GM18951 (cell line): ENCODE data around the gene TSPAN32.

Experiments used
- POLR2A ChIP-seq: IDR thresholded peaks from 4 replicates; pipeline ENCODE4 v1.6.1; 2011; ENCODE audit warnings: mild to moderate bottlenecking; ENCODE audit not compliant: insufficient read length, insufficient read depth; ENCODE audit errors: extremely low read depth
- in situ Hi-C: fragments of 300-500 bp; cut with MboI; formaldehyde crosslinking; loops from one replicate; pipeline ENCODE4 v1.12.0; 2022; ENCODE audit warnings: low sequenced_read_pairs, mixed read lengths, inconsistent platforms; ENCODE audit not compliant: unreplicated experiment

Gene TSPAN32

DNA sequence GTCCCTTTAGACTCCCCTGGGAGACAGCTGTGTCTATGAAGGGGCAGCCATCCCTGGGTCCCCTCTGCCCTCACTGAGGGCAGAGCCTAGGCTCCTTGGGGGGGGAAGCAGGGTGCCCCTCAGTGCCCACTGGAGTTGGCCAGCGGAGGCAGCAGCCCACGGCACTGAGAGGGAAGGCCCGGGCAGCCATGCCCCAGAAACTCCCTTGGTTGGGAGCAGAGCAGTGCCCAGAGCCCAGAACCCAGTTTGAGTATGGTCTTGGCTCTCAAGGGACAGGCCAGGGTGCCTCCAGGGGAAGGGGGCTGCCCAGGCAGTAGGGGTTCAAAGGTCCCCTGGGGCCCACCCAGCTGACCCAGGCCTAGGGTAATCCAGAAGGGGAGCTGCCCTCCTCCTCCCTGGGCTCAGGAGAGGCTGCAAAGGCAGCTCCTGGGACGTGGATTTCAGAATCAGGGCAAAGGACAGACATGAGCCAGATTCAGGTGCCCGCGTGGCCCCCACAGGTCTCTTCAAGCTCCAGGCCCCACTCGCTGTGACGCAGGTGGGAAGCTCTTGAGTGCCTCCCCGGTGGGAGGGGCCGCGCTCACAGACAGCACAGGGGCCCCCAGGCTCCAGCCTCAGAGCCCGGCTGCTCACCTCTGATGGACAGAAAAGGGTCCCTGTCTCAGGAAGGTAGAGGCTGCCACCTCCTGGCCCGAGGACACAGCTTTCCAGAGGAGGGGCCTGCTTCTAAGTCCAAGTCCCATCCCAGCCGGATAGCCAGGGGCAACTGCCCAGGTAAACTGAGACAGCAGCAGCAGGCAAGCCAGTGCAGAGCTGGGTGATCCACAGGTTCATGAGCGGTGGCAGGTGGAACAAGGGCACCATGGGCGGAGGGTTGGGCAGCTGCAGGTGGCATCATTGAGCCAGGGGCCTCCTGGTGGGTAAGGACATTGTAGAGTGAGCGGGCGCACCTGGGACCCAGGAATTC, 2.7 kb upstream of the TSPAN32 start:
- TF ChIP-seq POLR2A: no peak
- in situ Hi-C loops: no loop called here

DNA sequence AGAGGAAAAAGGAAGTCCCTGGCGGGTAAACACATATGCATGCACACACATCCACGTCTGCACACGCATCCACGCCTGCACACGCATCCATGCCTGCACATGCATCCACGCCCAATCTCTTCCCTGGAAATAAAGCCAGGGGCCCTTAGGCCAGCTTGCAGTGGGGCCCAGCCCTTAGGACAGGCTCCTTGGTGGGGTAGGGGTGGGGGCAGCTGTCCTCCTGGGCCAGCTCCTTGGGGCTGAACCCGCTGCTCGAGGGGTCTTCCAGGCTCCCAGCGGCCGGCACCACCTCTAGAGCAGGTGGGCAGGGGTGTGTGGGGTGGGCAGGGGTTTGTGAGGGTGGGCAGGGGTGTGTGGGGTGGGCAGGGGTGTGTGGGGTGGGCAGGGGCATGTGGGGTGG, 2.0 kb upstream of the TSPAN32 start:
- in situ Hi-C loops: no loop called here
- TF ChIP-seq POLR2A: no peak

DNA sequence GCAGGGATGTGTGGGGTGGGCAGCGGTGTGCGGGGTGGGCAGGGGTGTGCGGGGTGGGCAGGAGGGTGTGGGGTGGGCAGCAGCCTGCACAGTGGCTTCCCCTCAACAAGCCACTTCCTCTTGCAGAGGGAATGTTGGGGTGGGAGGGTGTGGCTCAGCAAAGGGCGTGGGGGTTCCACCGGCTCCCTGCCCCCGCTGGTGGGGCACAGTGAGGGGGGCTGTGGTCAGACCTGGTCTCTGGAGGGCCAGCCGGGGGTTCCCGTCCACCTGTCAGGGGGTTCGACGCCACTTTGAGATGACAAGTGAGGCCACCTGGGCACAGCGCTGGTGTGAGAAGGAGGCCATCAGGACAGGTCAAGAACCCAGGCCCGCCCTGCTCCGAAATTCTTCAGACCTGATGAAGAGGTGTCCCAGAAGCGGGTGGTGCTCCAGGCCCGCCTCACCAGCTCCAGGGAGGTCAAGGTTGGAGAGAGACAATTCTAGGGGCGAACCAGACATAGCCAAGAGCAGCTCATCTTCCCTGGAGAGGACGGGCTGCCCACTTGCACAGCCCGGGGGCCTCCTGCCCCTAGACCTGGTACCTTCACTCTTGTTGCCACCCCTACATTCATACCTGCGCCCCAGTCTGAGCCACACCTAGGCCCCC, 1.4 kb upstream of the TSPAN32 start:
- in situ Hi-C loops: no loop called here
- TF ChIP-seq POLR2A: no peak

DNA sequence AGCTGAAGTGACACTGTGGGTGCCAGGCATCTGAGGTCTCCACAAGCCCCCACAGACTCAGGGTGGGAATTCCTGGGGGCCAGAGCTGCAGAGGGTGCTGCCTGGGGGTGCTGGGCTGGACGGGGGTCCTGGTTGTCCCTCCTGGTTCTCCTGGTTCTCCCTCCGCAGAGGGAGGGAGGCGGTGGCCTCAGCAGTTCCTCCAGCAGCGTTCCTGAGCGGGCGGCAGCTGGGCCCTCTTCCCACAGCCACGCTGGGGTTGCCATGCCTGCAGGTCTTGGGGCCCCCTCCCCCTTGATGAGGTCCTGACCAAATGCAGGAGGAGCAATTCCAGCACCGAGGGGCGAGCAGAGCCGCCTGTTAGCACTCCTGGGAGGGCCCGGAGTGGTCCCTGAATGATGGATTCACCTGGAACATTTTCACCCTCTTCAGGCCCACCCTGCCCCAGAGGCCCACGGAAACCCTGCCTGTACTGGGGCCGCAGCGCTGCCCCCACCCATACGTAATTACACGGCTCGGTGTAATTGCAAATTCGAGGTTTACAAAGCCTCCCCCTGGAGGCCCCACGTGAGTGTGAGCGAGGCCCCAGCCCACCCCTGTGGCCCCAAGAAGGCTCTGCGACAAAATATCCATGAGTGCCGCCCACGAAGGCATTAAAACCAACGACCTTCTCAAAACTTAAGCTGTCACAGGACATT, 730 bp upstream of the TSPAN32 start:
- in situ Hi-C loops: no loop called here
- no peak for TF ChIP-seq POLR2A

DNA sequence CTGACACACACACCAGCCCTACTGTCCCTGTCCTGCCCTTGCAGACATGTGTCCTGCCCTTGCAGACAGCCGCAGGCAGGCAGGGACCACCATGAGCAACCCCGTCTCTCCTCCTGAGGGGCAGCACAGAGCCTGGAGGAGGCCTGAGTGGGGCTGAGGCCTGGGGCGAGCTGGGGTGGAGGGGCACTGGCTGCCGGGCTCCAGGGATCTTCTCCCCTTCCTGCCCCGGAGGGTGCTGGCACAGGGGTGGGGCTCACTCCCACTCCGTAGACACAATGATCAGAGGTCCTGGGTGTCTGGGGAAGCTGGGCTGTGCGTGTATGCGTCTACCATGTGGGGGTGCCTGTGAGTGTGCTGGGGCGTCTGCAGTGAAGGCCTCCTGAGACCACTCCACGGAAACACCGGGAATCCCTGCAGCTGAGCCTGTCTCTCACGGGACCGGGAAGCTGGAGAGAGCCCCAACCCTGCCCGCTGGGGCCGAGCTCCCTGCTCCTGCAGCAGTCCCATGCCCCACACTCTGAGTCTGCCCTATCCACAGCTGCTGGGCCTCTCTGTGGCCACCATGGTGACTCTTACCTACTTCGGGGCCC, 588 bp downstream of the TSPAN32 start:
- in situ Hi-C loops: no loop called here

DNA sequence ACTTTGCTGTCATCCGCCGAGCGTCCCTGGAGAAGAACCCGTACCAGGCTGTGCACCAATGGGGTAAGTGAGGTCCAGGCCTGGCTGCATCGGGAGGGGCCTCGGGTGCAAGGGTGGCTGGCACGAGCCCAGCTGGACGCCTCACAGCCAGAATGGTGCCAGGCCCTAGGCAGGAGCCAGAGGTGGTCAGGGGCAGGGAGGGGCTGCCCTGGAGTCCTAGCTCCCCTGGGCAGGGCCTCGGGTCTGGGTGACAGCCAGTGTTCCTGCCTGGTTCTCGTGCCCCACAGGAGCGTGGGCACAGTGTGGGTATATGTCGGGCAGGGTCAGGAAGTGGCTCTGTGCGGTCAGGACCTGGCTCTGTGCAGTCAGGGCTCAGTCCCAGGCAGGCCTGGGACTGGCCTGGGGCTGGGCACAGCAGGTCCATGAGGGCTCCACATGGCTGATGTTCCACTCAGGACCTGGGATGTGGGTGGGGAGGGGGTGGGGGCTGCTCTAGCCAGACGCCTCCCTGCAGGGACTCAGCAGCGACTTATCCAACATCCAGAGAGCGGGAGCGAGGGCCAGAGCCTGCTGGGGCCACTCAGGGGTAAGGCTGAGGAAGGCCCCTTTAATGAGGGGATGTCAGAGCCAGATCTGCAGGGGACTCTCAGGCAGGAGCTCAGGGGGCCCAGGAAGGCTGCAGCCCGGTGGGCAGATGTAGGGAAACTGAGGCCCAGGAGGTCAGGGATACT, 1.2 kb downstream of the TSPAN32 start:
- in situ Hi-C loops: no loop called here
- TF ChIP-seq POLR2A: no peak

More for the DNA sequence above, 588 bp downstream of the TSPAN32 start:
- no peak for TF ChIP-seq POLR2A

DNA sequence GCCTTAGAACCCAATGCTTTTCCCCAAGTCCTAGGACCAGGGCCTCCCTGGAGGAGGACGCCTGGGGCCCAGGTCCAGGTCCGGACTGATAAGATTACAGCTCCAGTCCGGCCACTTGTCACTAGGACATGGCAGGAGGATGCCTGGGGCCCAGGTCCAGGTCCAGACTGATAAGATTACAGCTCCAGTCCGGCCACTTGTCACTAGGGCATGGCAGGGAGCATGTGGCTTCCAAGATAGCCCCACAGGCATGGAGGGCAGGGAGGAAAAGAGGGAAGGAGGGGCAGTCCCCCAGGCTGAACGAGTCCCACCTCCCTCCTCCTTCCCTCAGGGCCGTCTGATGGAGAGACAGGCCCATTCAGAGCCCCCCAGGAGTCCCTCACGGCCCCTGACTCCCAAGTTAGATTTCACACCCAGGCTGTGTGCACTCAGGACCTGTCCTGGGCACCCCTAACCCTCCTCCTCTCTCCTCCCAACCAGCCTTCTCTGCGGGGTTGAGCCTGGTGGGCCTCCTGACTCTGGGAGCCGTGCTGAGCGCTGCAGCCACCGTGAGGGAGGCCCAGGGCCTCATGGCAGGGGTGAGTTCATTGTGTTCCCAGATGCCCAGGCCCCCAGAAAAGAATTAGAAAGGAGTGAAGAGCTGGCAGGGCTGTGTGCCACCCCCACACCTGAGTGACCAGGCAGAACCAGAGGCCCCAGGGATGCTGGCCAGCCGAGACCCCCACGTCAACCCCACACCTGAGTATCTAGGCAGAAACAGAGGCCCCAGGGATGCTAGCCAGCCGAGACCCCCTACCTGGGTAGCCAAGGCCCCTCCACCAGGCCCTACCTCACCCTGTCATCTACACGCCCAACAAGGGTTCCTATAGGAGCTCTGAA, 2.1 kb downstream of the TSPAN32 start:
- TF ChIP-seq POLR2A: no peak
- in situ Hi-C loops: no loop called here

DNA sequence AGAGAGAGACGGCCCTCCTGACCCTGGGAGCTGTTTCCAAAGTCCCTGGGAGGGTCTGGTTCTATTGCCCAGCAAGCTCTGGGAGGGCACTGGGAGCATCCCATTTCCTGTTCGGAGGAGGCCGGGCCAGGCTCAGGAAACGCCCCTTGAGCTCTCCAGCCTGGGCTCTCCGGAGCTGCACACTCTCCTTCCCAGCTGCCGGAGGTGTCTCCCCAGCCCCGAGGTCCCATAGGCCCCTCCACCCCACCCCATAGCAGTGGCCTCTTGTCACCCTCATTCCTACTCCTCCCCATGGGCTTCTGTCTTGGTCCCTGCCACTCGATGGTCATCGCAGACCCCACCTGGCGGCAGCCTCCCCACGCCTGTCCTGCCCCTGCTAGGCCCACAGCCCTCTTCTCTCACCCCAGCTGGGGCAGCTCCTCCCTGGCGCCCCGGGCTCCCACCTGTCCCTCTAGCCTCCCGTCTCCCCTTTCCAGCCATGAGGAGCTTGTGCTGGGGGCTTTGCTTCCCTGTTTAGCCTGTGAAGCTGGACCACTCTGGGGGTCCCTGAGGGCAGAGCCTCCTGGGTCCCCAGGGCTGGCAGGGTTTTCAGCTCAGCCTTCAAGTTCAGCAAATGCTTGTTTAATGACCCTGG, 2.8 kb downstream of the TSPAN32 start:
- in situ Hi-C loops: no loop called here
- no peak for TF ChIP-seq POLR2A

DNA sequence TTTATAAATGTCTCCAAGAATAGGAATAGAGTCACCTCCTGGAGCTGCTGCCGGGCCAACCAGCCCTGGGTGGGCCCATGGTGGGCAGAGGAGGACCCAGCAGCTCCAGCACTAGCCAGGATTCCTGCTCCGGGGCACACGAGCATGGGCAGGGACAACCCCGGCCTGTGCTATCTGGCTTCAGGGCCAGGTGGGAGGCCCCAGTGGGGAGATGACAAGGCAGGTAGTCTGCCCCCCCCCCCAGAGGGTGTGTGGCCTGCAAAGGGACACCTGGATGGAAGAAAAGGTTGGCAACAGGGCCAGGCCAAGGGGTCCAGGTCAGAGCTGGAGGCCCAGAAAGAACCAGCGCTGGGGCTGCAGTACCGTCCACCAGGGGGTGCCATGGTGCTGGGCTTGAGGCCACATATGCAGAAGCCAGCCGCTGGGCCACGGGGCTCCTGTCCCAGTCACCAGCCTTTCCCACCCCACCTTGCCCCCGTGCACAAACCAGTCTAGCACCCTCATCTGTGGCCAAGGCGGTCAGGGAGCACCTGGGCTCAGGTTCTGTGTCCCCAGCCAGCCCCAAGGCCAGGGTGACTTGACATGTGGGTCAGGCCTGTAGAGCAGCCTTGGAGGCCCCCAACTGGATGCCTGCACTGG, 3.4 kb downstream of the TSPAN32 start:
- no peak for TF ChIP-seq POLR2A
- in situ Hi-C loops: no loop called here

DNA sequence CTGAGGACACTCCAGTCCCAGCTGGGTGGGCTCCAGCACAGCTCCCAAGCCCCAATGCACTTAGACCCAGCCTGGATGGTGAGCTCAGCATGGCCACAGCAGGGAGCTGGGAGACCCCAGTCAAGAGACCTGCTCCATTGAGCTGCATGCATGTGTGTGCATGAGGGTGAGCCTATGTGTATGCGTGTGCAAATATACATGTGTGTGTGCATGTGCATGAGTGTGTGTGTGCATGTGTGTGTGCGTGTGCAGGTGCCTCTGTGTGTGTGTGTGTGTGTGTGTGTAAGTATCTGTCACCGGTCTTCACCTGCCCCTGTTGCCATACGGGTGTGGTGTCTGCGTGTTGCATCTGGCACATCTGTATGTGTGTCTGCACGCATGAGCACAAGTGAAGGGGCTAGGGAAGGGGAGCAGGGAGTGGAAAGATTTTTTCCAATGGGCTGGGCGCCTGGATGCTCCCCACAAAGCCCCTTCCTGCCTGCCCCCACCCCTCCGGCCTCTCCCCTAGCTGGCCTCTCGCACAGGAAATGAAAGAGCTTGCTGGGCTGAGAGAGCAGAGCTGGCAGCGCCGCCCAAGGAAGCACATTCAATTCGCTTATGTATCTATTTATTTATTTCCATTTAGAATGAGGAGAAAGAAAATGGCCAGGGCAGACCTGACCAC, 4.1 kb downstream of the TSPAN32 start:
- TF ChIP-seq POLR2A: no peak
- in situ Hi-C loops: no loop called here
